ENCODE data around the gene SMIM45.

Gene SMIM45

DNA sequence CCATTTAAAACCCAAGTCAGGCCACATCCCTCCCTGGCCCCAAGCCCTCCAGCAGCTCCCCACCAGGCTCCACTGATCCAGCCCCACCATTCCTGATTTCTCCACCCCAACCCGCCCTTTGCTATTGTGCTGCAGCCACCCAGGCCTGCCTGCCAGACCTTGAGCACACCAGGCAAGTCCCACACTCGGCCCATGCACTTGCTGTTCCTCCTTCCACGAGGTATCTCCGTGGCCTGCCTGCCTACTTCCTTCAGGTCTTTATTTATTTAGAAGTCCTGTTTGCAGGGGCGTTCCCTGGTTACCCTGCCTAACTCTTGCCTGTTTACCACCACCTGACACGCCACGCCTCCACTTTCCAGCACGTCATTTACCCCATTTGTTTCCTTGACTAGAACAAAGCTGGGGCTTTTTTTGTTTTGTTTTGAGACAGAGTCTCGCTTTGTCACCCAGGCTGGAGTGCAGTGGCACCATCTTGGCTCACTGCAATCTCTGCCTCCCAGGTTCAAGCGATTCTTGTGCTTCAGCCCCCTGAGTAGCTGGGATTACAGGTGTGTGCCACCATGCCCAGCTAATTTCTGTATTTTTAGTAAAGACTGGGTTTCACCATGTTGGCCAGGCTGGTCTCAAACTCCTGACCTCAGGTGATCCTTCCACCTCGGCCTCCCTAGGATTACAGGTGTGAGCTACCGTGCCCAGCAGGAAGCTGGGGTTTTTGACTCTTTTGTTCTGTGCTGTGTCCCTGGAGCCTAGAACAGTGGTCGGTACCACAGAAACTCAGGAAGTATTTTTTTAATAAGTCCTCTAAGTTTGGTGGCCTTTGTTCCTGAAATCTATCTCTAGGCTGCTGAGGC, 11.7 kb upstream of the SMIM45 start:
- no peaks in the 10 kb centered on the region for H3K9me3 ChIP-seq
- peak overlapping the region; percentile 86 for H3K27ac ChIP-seq
- no peak overlapping the region for H3K4me3 ChIP-seq
- no peaks in the 10 kb centered on the region for H3K27me3 ChIP-seq
- peaks cover 17% of the 10 kb centered on the region for H3K4me1 ChIP-seq
- no peaks in the 10 kb centered on the region for H3K36me3 ChIP-seq
- TF ChIP-seq CTCF (IDR thresholded peaks at IDR 0.05) (no peak), EP300 (IDR thresholded peaks at IDR 0.05) (no peak), POLR2AphosphoS5 (IDR thresholded peaks at IDR 0.05) (no peak), POLR2A (IDR thresholded peaks at IDR 0.05) (no peak)
- DNase-seq (ENCODE audit: low spot score in 2 of 2): no peak
- WGBS: 79% methylated on average over 13 of the region's 13 CpGs

GRCh38 chr22:41940832-41941765, 10.9 kb upstream of the SMIM45 start:
- TF ChIP-seq CTCF (IDR thresholded peaks at IDR 0.05) (peak; percentile 86 to 98), EP300 (IDR thresholded peaks at IDR 0.05) (no peak), POLR2AphosphoS5 (IDR thresholded peaks at IDR 0.05) (no peak), POLR2A (IDR thresholded peaks at IDR 0.05) (no peak)
- no peaks in the 10 kb centered on the region for H3K27me3 ChIP-seq
- H3K4me3 ChIP-seq: no peak overlapping the region
- H3K27ac ChIP-seq: peak overlapping the region; percentile 86
- peaks cover 24% of the 10 kb centered on the region for H3K4me1 ChIP-seq
- DNase-seq (ENCODE audit: low spot score in 2 of 2): peak; percentile 90 to 94
- H3K36me3 ChIP-seq: no peaks in the 10 kb centered on the region
- WGBS: 42% methylated on average over 13 of the region's 13 CpGs
- no peaks in the 10 kb centered on the region for H3K9me3 ChIP-seq

GRCh38 chr22:41943661-41944209, 8.2 kb upstream of the SMIM45 start:
- no peak overlapping the region for H3K27ac ChIP-seq
- DNase-seq (ENCODE audit: low spot score in 2 of 2): no peak
- H3K36me3 ChIP-seq: no peaks in the 10 kb centered on the region
- H3K4me1 ChIP-seq: peaks cover 28% of the 10 kb centered on the region
- TF ChIP-seq CTCF (IDR thresholded peaks at IDR 0.05) (no peak), POLR2AphosphoS5 (IDR thresholded peaks at IDR 0.05) (no peak), EP300 (IDR thresholded peaks at IDR 0.05) (no peak), POLR2A (IDR thresholded peaks at IDR 0.05) (no peak)
- H3K4me3 ChIP-seq: no peak overlapping the region
- 69% methylated on average over 9 of the region's 9 CpGs for WGBS
- no peaks in the 10 kb centered on the region for H3K27me3 ChIP-seq
- no peaks in the 10 kb centered on the region for H3K9me3 ChIP-seq

GRCh38 chr22:41946629-41947423, 5.1 kb upstream of the SMIM45 start, which contains the start of gene CENPM:
Gene CENPM, minus strand, starts transcription at chr22:41947152. Its CDS starts 76 bp downstream, at chr22:41947076.
- peak; percentile 94 to 96 for DNase-seq (ENCODE audit: low spot score in 2 of 2)
- Histone ChIP-seq H3K27me3 (peaks cover 7% of the 10 kb centered on the region), H3K4me3 (peak within 1 kb of the TSS; percentile 76), H3K4me1 (peaks cover 11% of the 10 kb centered on the region), H3K27ac (no peak within 1 kb of the TSS), H3K9me3 (no peaks in the 10 kb centered on the region), H3K36me3 (no peaks in the 10 kb centered on the region)
- WGBS: 2% methylated on average over 31 of the region's 56 CpGs
- peak in 2 of 3 donors; percentile 12 to 37 for TF ChIP-seq POLR2AphosphoS5 (IDR thresholded peaks at IDR 0.05)
- no peak for TF ChIP-seq EP300 (IDR thresholded peaks at IDR 0.05)
- TF ChIP-seq POLR2A (IDR thresholded peaks at IDR 0.05): no peak
- TF ChIP-seq CTCF (IDR thresholded peaks at IDR 0.05): no peak

Data from suprapubic skin (tissue), 4 donors.